Measurements from ENCODE around the gene GTF3C4. TPM values are rescaled to one million over a fixed set of nuclear protein-coding genes. Genes with fewer than 3 reads are reported as not detected.

Gene GTF3C4
- total RNA-seq, 1 experiment from 2014 or later, result 40.8 TPM

DNA sequence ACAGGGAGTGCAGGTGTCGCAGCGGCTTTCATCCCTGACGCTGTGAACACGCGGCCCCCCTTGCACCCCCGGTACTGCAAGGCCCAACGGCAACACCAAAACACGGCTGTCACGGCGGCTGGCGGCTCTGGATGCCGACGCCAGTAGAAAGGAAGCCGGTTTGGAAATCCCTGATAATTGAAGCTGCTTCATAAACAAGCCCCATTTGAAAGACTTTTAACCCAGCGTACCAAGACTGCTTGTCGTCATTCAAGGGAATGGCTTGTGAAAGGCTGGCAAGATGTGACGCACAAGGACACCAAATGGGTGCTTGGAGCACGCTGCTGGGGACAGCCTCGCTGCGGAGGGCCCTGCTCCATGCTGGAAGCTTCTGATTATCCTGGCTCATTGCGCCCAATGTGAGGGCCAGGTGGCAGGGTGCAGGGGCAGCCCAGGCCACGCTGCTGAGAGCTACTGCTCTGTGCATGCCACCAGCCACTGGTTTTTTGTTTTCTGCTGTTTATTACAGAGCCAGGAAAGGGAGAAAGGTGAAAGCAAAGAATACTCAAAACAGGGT is 63.1 kb downstream of the GTF3C4 start:
- POLR2A ChIA-PET (ENCODE audit: low non-redundant PET), result no interaction called here
- Histone ChIP-seq H3K9me3 (ENCODE audit: low read depth, low read length, poor library complexity, severe bottlenecking) (no peaks in the 10 kb centered on the region), H3K27ac (ENCODE audit: low read depth, low read length, poor library complexity, severe bottlenecking) (no peak overlapping the region), H3K27me3 (replicated peaks; ENCODE audit: insufficient read depth, low read depth, low read length, poor library complexity) (no peaks in the 10 kb centered on the region), H3K36me3 (ENCODE audit: insufficient read depth, low read length, poor library complexity, severe bottlenecking) (no peaks in the 10 kb centered on the region), H3K4me1 (ENCODE audit: insufficient read depth, low read length, poor library complexity, severe bottlenecking) (no peaks in the 10 kb centered on the region), H3K4me3 (ENCODE audit: low read depth, low read length, poor library complexity, severe bottlenecking) (no peak overlapping the region)
- no peak for TF ChIP-seq EZH2 (IDR thresholded peaks at IDR 0.05; ENCODE audit: borderline replicate concordance, low read depth, low read length, poor library complexity, severe bottlenecking)
- TF ChIP-seq, protein P1, sequence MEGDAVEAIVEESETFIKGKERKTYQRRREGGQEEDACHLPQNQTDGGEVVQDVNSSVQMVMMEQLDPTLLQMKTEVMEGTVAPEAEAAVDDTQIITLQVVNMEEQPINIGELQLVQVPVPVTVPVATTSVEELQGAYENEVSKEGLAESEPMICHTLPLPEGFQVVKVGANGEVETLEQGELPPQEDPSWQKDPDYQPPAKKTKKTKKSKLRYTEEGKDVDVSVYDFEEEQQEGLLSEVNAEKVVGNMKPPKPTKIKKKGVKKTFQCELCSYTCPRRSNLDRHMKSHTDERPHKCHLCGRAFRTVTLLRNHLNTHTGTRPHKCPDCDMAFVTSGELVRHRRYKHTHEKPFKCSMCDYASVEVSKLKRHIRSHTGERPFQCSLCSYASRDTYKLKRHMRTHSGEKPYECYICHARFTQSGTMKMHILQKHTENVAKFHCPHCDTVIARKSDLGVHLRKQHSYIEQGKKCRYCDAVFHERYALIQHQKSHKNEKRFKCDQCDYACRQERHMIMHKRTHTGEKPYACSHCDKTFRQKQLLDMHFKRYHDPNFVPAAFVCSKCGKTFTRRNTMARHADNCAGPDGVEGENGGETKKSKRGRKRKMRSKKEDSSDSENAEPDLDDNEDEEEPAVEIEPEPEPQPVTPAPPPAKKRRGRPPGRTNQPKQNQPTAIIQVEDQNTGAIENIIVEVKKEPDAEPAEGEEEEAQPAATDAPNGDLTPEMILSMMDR (conservative IDR thresholded peaks at IDR 0.05; ENCODE audit: low read depth, low read length), result no peak
- no peak for DNase-seq (ENCODE audit: low spot score)
- CTCF ChIA-PET, result no interaction called here
- intact Hi-C loops (cut with micrococcal nuclease; ENCODE audit: unreplicated experiment), result no loop called here
- no TSS peak for BruUV-seq (replicated peaks)

DNA sequence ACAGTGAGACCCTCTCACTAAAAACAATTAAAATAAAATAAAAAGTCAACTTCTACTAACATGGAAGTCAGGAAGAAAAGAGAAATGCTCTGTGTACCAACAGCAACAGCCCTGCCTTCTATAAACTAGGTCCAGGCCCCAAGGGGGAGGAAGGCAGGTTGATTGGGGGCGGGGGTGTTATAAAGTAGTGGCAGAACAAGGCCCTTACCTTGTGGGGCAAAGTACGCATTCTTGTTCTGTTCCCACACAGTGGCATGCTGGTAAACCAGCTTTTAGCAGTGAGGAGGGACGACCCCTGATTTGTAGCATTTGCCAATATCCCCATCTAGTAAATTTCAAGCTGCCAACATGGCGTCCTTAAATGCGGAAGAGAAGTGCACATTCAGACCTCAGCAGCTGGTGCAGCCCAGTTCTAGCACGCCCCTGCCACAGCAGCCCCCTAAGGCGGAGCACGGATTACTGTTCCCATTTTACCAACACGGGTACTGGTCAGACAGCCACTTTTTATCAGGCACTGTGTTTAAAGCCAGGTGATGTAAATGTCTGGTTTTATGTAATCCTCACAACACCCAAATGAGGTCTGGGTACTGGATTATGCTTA is 69.5 kb downstream of the GTF3C4 start:
- no peak overlapping the region for H3K27ac ChIP-seq (ENCODE audit: low read depth, low read length, poor library complexity, severe bottlenecking)
- H3K36me3 ChIP-seq (ENCODE audit: insufficient read depth, low read length, poor library complexity, severe bottlenecking), result no peaks in the 10 kb centered on the region
- ChIA-PET POLR2A (ENCODE audit: low non-redundant PET) (no interaction called here), CTCF (no interaction called here)
- no peak for TF ChIP-seq EZH2 (IDR thresholded peaks at IDR 0.05; ENCODE audit: borderline replicate concordance, low read depth, low read length, poor library complexity, severe bottlenecking)
- TF ChIP-seq, protein P1 (conservative IDR thresholded peaks at IDR 0.05; ENCODE audit: low read depth, low read length), result no peak
- intact Hi-C loops (cut with micrococcal nuclease; ENCODE audit: unreplicated experiment), result no loop called here
- H3K4me3 ChIP-seq (ENCODE audit: low read depth, low read length, poor library complexity, severe bottlenecking), result no peak overlapping the region
- BruUV-seq (replicated peaks), result no TSS peak
- no peaks in the 10 kb centered on the region for H3K9me3 ChIP-seq (ENCODE audit: low read depth, low read length, poor library complexity, severe bottlenecking)
- peaks cover 37% of the 10 kb centered on the region for H3K27me3 ChIP-seq (replicated peaks; ENCODE audit: insufficient read depth, low read depth, low read length, poor library complexity)
- H3K4me1 ChIP-seq (ENCODE audit: insufficient read depth, low read length, poor library complexity, severe bottlenecking), result peaks cover 12% of the 10 kb centered on the region
- no peak for DNase-seq (ENCODE audit: low spot score)

DNA sequence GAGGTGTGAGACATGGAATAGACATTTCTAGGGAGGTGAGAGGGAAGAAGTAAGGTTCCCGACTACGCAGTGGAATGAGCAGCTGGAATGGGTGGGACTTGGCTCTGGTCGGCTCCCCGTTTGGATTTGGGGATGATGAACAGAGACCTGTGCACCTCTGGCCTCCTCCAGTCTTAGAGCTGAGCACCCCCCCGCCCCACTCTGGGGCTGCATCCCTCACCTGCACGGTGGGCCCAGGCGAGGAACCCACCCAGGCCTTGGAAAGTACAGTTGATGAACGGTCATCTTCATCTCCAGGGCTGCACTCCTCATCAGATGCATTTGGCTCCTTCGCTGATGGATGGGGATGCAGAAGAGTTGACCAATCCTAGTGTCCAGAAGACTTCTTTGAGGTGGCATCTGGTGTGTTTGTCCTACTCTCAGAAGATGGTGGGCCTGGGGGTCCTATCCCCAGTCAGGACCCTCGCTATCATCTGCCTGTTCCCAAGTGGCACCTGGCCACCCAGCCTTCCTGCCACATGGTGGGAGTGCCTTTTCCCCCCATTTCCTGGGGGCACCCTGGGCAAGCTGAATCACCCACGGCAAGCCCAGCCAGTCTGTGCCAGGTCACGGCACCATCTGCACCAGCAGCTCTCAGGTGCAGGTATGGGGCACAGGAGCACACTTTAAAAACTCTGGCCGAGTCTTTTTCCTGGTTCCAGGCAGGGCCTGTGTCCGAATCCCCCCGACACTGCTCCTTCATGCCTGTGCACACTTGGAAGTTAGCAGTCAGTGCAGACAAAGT is 70.5 kb downstream of the GTF3C4 start:
- no peak for DNase-seq (ENCODE audit: low spot score)
- TF ChIP-seq, protein P1 (conservative IDR thresholded peaks at IDR 0.05; ENCODE audit: low read depth, low read length), result no peak
- TF ChIP-seq EZH2 (IDR thresholded peaks at IDR 0.05; ENCODE audit: borderline replicate concordance, low read depth, low read length, poor library complexity, severe bottlenecking), result no peak
- Histone ChIP-seq H3K27ac (ENCODE audit: low read depth, low read length, poor library complexity, severe bottlenecking) (no peak overlapping the region), H3K9me3 (ENCODE audit: low read depth, low read length, poor library complexity, severe bottlenecking) (no peaks in the 10 kb centered on the region), H3K4me3 (ENCODE audit: low read depth, low read length, poor library complexity, severe bottlenecking) (no peak overlapping the region), H3K4me1 (ENCODE audit: insufficient read depth, low read length, poor library complexity, severe bottlenecking) (peaks cover 21% of the 10 kb centered on the region), H3K27me3 (replicated peaks; ENCODE audit: insufficient read depth, low read depth, low read length, poor library complexity) (peaks cover 46% of the 10 kb centered on the region), H3K36me3 (ENCODE audit: insufficient read depth, low read length, poor library complexity, severe bottlenecking) (no peaks in the 10 kb centered on the region)
- POLR2A ChIA-PET (ENCODE audit: low non-redundant PET), result interaction anchor here (0.7 kb wide), 1 partner anchor 88 kb away, joined by 3 read pairs; no protein-coding TSS in a partner anchor
- CTCF ChIA-PET, result no interaction called here
- intact Hi-C loops (cut with micrococcal nuclease; ENCODE audit: unreplicated experiment), result no loop called here
- no TSS peak for BruUV-seq (replicated peaks)

All from A673 (cell line).